Endometrial microvascular endothelial cells (primary cell): ENCODE data around the gene NCKAP5. TPM values are rescaled to one million over a fixed set of nuclear protein-coding genes. Genes with fewer than 3 reads are reported as not detected.

Experiments used
- in situ Hi-C: cut with HindIII; loops from 2 replicates; pipeline ENCODE4 v1.10.0; 2017; ENCODE audit warnings: low sequenced_read_pairs, low pct_unique_long_range_greater_than_20kb; ENCODE audit errors: inconsistent ontology term
- total RNA-seq: library from RNA; depleted of rRNA; stranded (reverse); fragments of >200 nt; gene quantifications from one replicate; pipeline ENCODE4 v1.2.3, GENCODE V29; 2015; ENCODE audit errors: inconsistent ontology term

The NCKAP5 gene
- total RNA-seq, 1 donor from 2014 or later: 0.84 TPM

DNA sequence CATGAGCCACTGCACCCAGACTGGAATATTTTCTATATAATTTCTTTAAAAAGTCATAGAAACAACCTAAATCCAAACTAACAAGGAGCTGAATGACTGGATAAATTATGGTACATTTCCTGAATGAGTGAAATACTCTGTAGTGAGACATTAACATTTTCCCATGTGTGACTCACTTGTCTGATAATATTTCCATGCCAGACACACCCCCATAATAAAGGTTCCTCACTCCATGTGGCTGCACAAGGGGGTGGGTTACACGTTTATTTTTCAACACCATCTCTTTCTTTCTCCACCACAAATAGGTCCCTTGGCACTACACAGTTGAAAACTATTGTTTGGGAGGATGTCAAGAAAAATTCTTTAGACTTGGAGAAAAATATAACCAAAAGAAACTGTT lies 632.0 kb downstream of the NCKAP5 start:
- in situ Hi-C loops: no loop called here

DNA sequence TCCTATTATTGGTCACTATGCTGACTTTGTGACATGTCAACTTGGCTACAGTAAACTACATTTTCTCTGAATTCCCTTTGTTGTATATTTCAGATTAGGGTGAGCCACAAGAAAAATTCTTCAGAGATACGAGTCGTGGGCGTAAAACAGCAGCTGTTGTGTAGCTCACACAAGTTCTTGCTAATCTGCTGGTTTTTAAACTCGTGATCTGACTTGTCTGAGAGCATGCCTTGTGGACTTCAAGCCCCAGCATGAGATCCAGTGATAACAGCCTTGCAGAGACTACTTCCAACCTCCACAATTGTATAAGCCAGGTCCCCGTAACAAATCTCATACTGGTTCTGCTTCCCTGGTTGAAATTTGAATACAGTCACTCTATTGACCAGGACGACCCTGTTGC lies 638.5 kb downstream of the NCKAP5 start:
- in situ Hi-C loops: no loop called here

DNA sequence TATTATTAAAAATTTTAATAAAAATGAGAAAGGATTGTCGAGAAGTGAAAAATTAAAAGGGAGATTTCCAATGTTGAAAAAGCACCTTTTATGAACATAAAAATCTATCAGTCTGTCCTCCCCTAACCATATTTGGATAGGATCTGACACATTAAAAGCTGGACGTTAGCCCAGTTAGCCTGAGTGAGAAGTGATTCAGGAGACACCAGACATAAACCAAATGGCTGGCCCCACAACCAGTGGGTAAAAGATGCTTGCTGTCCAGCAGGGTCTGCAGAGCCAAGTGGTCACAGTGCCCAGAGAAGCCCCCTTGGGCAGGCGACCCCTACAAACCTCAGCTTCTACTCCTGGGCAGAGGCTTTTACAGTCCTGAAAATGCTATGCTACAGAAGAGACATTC lies 644.5 kb downstream of the NCKAP5 start:
- in situ Hi-C loops: no loop called here

DNA sequence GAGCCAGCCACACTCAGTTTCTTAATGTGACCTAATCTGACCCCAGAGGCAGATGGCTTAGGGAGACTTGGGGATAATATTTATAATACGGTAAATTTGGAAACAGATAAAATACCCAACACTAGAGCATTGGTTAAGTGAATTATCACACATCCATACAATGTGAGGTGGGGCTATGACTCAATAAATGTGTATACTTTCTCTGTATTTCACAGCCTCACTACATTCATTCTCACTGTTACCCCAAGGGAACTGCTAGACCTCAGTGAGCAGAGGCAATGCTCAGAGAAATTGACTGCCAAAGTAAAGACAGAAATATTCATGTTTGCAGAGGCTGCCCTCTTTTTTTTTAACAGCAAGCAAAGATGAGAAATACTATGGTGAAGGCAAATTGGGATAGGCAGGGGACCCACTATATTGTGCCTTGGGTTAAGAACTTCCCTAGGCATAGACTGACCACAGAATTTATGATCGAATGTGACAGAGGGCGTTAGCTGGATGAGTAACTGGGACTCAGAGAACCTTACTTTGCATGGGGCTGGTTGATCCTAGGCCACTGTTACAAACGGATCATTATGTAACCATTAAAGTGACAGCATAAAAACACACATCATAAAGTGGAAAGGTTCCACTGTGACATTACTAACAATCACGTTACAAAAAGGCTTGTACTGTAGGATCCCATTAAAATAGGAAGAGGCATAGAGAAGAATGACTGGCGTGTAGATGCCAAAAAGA lies 652.3 kb downstream of the NCKAP5 start:
- in situ Hi-C loops: no loop called here

DNA sequence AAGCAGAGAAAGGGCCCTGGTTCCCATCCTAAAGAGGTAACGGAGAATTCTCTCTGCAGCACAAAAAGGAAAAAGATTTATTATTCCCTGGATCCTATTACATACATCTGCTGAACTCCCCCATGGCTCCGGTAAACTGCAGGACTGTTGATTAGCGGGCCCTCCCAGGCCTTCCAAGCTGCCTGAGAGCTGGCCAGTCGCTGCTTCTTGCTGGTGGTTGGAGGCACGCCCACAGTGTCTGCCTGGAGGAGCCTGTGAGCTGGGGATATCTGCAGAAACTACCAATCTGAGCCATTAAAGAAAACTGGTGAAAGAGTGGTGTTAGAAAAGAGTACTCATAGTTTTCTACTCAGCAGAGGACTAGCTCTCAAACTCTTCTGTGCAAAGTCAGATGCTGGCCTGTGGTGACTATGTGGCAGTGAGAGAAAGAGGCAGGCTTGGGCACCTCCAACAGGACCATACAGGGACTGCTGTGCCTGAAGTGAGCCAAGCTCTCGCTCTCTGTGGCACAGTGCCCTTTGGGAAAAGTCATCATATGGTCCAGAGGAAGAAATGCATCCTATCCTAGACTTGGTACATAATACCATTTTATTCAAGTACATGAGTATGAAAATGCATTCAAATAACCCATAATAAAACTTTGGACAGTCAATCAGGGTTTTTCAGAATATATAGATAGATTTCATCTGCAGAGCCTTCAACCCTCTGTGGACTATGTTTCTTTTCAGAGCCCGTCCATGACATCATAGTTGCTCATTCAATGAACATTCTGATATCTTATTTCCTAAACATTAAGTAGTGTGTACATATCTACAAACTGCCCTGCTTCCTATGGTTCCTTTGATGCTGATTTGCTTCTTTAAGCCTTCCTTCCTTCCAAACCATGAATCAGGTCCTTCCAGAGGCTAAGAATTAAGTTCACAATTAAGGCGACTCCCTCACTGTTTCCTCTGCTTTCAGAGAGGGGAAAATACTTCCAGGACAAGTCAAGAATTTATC lies 656.2 kb downstream of the NCKAP5 start:
- in situ Hi-C loops: no loop called here

DNA sequence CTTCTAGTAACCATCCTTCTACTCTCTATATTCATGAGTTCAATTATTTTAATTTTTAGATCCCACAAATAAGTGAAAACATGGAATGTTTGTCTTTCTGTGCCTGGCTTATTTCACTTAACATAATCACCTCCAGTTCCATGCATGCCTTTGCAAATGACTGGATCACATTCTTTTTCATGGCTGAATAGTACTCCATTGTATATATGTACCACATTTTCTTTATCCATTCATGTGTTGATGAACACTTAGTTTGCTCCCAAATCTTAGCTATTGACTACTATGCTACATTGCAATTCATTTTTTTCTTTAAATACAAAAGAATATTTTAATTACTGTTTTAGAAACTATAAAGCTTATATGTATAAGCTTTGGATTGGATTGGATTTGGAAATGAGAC lies 657.8 kb downstream of the NCKAP5 start:
- in situ Hi-C loops: no loop called here

DNA sequence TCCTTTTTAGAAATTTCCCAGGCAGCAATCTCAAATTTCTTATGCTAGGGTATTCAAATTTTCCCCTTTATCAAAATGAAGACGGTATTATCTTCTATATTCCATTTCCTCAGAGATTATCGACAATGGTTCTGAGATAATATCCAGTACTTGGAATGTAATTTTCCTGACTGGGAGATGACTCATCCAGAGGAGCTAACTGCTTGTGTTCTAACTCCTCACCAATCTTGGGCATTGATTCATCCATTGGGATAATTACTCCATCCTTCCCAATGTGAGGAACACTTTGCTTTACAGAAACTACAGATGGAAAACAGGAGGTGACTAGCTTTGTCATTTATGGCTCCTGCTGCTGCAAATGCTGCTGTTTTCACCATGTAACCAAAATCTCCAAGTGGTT lies 658.8 kb downstream of the NCKAP5 start:
- in situ Hi-C loops: no loop called here

DNA sequence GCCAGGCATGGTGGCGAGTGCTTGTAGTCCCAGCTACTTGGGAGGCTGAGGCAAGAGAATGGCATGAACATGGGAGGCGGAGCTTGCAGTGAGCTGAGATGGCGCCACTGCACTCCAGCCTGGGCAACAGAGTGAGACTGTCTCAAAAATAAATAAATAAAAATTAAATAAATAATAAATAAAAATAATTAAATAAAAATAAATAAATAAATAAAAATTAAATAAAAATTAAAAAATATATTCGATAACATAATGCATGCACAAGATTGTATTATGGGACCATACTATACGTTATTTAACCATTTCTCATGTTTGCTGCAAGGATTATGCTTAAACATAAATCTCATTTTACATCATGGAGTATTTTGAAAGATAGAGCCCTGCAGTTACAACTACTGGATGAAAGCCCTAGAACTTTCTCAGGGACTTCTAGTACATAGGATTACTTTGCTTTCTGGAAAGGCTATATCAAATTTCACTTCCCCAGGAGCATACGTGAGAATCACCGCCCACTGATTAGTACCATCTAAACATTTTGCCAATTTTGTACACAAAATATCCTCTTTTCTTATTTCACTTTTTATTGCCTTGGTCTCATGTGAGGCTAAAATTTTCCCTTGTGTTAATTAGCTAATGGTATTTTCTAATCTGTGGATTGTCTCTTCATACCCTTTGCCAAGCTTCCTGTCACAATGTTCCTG lies 664.0 kb downstream of the NCKAP5 start:
- in situ Hi-C loops: no loop called here

DNA sequence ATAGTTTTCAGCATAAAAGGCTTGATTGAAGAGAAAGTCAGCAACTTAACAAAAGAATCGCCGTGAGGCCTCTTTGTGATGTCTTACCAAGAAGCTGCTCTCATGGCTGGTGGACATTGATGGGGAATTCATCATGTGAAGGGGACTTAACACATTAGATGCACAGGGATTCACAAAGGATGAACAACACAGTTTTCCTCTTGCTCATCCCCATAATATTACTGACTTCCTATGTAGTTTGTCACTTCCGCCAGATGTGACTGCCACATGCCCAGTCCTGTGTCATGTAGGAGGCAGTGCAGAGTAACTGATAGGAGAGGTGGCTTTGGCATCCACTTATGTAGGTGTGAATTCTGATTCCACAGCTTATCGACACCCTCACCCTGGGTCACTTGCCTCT lies 665.6 kb downstream of the NCKAP5 start:
- in situ Hi-C loops: no loop called here

DNA sequence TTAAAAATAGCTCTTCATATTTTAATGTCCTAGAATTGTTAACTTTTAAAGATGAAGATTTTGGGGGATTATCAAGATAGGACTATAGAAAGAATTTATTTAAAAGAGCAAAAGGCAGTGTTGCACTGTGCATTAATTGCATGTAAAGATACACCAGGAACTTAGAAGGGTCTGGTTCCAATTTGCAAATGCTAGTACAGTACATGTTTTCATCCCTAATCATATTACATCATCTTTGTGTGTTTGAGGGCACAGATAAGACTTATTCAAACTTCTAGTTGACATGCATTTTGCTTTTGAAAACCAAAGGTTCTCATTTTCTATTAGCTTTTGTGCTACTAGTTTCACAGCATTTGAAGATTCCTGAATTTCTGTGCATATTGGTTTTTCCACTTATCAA lies 666.6 kb downstream of the NCKAP5 start:
- in situ Hi-C loops: no loop called here

DNA sequence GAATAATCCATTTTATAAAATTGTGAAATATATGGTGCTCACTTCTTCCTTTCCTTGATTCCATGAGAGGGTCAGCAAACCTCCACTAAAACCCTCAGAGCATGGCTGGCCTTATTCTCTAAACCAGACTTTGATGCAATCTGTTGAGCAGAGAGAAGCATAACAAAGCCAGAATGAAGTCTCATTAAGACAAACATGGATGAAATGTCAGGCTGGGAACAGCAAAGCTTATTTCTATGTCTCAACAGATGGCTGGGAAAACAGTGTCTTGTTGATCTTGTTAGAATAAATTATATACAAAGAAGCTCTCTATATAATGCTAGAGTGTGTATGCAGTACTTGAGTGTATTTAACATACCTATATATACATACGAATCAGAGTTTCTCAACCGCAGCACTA lies 671.2 kb downstream of the NCKAP5 start:
- in situ Hi-C loops: no loop called here

DNA sequence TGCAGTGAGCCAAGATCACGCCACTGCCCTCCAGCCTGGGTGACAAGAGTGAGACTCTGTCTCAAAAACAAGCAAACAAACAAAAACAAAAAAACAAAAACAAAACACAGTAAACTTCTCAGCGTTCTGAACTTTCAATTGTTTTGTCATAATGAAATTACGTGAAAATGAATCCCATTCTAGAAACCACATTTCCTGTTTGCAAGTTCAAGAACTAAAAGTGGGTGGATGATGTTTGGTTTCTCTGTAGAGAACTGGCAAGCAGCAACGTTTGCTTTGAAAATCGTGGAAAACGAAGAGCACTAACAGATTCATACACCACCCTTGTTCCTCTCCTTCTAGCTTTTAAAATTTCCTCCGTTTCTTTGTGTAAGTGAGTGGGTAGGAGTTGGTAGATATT lies 672.2 kb downstream of the NCKAP5 start:
- in situ Hi-C loops: no loop called here

DNA sequence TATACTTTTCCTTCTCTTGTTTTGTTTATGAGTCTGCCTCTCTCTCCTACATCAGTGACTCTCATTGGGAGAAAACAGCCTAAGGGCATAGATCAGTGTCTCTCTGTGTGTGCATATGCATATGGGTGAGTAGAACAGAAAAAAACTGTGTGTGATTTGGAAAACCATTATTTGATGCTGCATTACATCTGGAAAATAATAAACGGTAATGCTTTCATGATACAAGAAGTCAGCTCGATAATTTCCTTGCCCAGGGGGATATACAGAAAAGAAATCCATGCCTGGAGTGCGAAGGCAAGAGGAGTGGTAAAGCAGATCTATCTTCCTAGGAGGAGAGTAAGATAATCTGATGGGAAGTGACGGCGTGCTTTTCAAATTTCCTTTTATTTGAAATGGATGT lies 676.8 kb downstream of the NCKAP5 start:
- in situ Hi-C loops: no loop called here

DNA sequence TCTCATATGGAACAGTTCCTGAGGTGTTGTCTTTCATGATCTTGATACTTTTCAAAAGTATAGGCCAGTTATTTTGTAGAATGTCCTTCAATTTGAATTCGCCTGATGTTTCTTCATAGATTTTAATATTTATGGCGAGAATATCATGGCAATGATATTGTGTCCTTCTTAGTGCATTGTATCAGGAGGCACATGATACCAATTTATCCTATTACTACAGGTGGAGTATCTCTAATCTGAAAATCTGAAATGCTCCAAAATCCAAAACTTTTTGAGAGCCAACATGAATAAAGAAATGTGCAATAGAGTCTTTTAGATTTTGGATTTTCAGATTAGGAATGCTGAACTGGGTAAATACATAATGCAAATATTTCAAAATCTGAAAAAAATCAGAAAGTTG lies 681.7 kb downstream of the NCKAP5 start:
- in situ Hi-C loops: no loop called here

DNA sequence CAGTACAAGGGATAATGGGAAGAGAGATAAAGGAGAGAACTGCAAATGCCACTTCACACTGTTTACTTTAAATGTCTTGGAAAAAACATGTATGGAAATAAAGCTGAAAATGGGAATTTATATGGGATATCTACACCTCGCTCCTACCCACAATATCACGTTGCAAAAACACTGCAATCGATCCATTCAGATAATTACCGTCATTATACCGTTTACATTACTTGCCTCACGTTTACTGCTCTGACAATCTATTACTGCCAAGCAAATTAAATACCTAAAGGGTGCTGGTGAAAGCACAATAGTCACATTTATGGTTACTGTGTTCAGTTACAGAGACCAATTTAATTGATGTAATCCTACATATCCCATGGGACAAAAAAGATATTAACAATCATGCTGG lies 683.6 kb downstream of the NCKAP5 start:
- in situ Hi-C loops: no loop called here

DNA sequence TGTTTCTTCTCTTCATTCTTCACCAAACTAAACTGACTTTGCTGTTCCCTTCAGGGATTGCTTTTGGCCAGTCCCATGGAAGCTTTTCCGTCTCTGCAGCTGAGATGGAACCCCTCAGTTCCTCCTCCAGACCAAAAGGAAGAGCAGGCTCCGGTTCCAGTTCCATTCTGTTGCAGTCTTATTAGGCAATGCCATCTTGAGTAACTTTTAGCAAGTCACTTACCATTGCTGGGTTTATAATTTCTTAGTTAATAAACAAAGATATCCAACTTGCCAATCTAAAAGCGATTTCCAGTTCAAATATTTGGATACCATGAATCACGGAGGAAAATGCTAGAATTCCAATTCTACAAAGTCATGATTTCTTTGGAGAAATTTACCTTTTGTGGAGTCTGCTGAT lies 684.0 kb downstream of the NCKAP5 start:
- in situ Hi-C loops: no loop called here

DNA sequence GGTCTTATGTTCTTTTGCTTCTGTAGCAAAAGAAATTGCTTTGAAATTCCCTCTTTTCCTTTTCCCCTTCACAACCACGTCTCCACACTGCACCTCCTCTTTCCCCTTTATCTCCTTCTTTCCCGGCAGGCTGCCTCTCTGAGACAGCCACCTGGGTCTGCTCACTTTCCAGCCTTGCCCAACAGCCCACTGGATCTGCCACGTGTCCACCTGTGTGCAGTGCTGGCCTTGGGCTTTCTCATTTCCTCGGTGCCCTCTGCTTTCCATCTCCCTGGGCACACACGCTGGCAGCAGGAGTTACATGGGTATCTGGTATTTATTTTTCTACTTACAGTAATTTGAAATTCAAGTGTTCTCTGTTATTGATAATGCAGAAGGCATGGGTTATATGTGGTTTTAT lies 684.8 kb downstream of the NCKAP5 start:
- in situ Hi-C loops: no loop called here

DNA sequence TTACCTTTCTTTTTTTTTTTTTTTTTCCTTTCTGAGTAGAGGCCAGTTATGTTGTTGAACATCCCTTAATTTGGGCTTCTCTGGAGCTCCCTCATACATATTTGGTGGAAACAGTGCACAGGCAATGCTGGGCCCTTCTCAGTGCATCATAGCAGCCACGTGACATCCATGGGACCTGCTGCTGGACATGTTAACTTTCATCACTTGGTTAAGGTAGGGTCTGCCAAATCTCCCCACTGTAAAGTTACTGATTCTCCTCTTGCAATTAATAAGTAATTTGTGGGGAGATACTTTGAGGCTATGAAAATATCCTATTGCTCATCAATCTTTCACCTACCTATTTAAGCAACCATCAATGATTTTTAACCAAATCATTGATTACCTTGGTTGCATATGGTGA lies 686.7 kb downstream of the NCKAP5 start:
- in situ Hi-C loops: no loop called here

DNA sequence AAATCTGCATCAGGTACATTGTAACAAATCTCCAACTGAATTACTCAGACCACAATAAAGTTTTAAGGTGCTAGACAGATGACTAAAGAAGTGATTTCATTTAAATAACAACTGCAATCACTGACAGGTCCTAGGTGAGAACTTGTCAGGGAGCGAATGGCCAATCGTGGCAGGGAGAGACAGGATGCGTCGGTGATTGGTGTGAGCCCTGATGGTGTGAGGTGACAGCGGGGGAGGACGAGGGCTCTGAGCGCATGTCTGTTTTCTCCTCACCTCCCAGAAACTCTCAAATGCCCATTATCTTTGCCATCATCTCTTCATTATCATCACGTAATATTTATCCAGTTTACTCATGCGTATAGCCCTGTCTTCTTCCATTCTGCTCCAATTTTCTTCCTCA lies 690.3 kb downstream of the NCKAP5 start:
- in situ Hi-C loops: no loop called here
